Measurements from ENCODE around the gene MRPL2. TPM values are rescaled to one million over a fixed set of nuclear protein-coding genes. Genes with fewer than 3 reads are reported as not detected.

MRPL2 gene
- total and polyA plus RNA-seq, 2 of the 8 experiments (the other 6 are each of a cell fraction or from before 2014, with no cell fraction given) = 58.7 to 99.9 TPM

GRCh38 chr6:43089467-43089866 is 30.2 kb upstream of the MRPL2 start:
- Histone ChIP-seq H3K18ac (ENCODE audit: extremely low read depth, low read length) (peak overlapping the region; percentile 96), H3K56ac (replicated peaks; ENCODE audit: insufficient read length, low read depth, low read length) (no peak overlapping the region), H3K14ac (ENCODE audit: insufficient read length) (no peak overlapping the region), H3K23me2 (ENCODE audit: low read depth, low read length) (0 out of 2 replicates have a peak, but pooled peaks cover 2% of the 10 kb centered on the region), H4K91ac (replicated peaks; ENCODE audit: insufficient read length, low read length) (peak overlapping the region; percentile 67), H2AFZ (ENCODE audit: low read length) (no peak overlapping the region), H3K23ac (ENCODE audit: insufficient read length) (no peak overlapping the region), H2BK120ac (replicated peaks; ENCODE audit: low read depth, low read length) (peak overlapping the region; percentile 91), H3K4me1 (replicated peaks in 1 of 4; ENCODE audit: control insufficient read depth in 3 of 4, insufficient read depth in 4 of 4, low read length in 3 of 4) (peaks cover 18 to 33% (median 26%) of the 10 kb centered on the region in 4 experiments), H3K27ac (ENCODE audit: low read depth, low read length) (peak overlapping the region; percentile 81), H3K36me3 (ENCODE audit: control insufficient read depth in 2 of 4, insufficient read depth in 4 of 4, low read length in 3 of 4) (no peaks in the 10 kb centered on the region), H3K27me3 (replicated peaks in 1 of 4; ENCODE audit: control insufficient read depth in 3 of 4, extremely low read depth in 1 of 4, insufficient read depth in 3 of 4, low read length in 3 of 4) (no peaks in the 10 kb centered on the region), H2BK20ac (ENCODE audit: low read length) (peak overlapping the region; percentile 99), H2BK15ac (ENCODE audit: low read length) (0 out of 2 replicates have a peak overlapping the region, but pooled peaks have one; percentile 3), H2BK12ac (ENCODE audit: low read depth, low read length) (peak overlapping the region; percentile 95), H3K4me3 (ENCODE audit: extremely low read depth in 1 of 4, insufficient read depth in 2 of 4, low read depth in 3 of 4, low read length in 4 of 4) (peak overlapping the region; percentile 19 to 46 (median 31); a peak in 7 of 8 replicates), H4K20me1 (replicated peaks in 1 of 2; ENCODE audit: control insufficient read depth in 1 of 2, insufficient read depth in 2 of 2, low read length in 2 of 2) (peaks cover 0 to 2% of the 10 kb centered on the region in 2 experiments), H2AK5ac (ENCODE audit: low read depth, low read length) (peak overlapping the region; percentile 95), H3K4ac (replicated peaks; ENCODE audit: insufficient read length, low read depth, low read length) (no peak overlapping the region), H3K9me3 (ENCODE audit: insufficient read depth in 2 of 2, low read depth in 1 of 2, low read length in 1 of 2) (no peaks in the 10 kb centered on the region), H4K8ac (ENCODE audit: extremely low read depth, insufficient read depth, low read length) (no peak overlapping the region; the same call in 1 of the 2 replicates), H2BK5ac (ENCODE audit: low read depth, low read length) (peak overlapping the region; percentile 97; the same call in 1 of the 2 replicates), H3K4me2 (ENCODE audit: insufficient read depth in 1 of 2, low read depth in 2 of 2, low read length in 2 of 2) (peak overlapping the region; percentile 68 to 91), H4K5ac (ENCODE audit: insufficient read length, low read depth, low read length) (peak overlapping the region; percentile 65), H3K79me1 (ENCODE audit: low read depth, low read length) (peaks cover 19% of the 10 kb centered on the region), H3K9ac (replicated peaks in 1 of 4; ENCODE audit: extremely low read depth in 1 of 4, low read depth in 3 of 4, low read length in 3 of 4) (peak overlapping the region in 2 of 4 experiments; percentile 2 to 5; a peak in 2 of 7 replicates), H3K79me2 (ENCODE audit: control insufficient read depth in 1 of 2, insufficient read depth in 2 of 2, low read length in 2 of 2) (peaks cover 15 to 81% of the 10 kb centered on the region in 2 experiments)
- WGBS, 2 experiments (ENCODE audit: extremely low coverage in 1 of 2, insufficient coverage in 1 of 2, insufficient read length in 1 of 2, insufficient replicate concordance in 2 of 2, low coverage in 1 of 2, low lambda C conversion rate in 2 of 2, missing lambda C conversion rate in 1 of 2) = 29% methylated on average over 4 of the region's 4 CpGs; no CpG with 5 or more reads in 1 of the 2 experiments
- FAIRE-seq (no peak), DNase-seq (ENCODE audit: low read depth in 1 of 2, low spot score in 2 of 2) (peak in 1 of 2 experiments; percentile 60)
- CTCF ChIA-PET (ENCODE audit: partially characterized antibody) = interaction anchor here (1.2 to 4.4 kb wide), 4 partner anchors 12 to 40 kb away, joined by 4 to 19 read pairs (median 12); partner anchors contain the start of gene PTK7
- TF ChIP-seq KDM1A (IDR thresholded peaks at IDR 0.05; ENCODE audit: borderline replicate concordance, low read length) (no peak), JUND (IDR thresholded peaks at IDR 0.05; ENCODE audit: low read length) (peak; percentile 71; the same call in 1 of the 2 replicates), EP300 (IDR thresholded peaks at IDR 0.05; ENCODE audit: borderline replicate concordance in 1 of 2, low read depth in 2 of 2, low read length in 2 of 2) (peak in 1 of 2 experiments; percentile 99; a peak in 1 of 3 replicates)
- POLR2A ChIA-PET (ENCODE audit: partially characterized antibody) = interaction anchor here (0.7 to 2.8 kb wide), 7 partner anchors 13 to 77 kb away, joined by 3 to 28 read pairs (median 3); partner anchors contain the start of genes KLC4, MRPL2 and PTK7
